RWPE2 (cell line): ENCODE measurements around the gene MCCD1.
A peak's percentile ranks its signal among the peaks of the same experiment; 100 is the strongest.

Source experiments
- ATAC-seq: fragments of 200-7000 bp; cut with Tn5 transposase; 3 replicates; pipeline ENCODE4 v1.9.1; 2021; ENCODE audit warnings: low read depth
- DNase-seq: peaks from one replicate; pipeline ENCODE4 v3.0.0-alpha.2; 2020; ENCODE audit warnings: low spot score
- H3K27ac ChIP-seq: fragments of 450-650 bp; 2 replicates; pipeline ENCODE4 v1.5.1; 2017; ENCODE audit warnings: mild to moderate bottlenecking; ENCODE audit not compliant: poor library complexity, severe bottlenecking
- H3K27me3 ChIP-seq: fragments of 250-450 bp; sonication (Bioruptor Pico); 2 replicates; pipeline ENCODE4 v1.5.1; 2021; ENCODE audit warnings: mild to moderate bottlenecking, moderate library complexity; ENCODE audit not compliant: insufficient read depth, poor library complexity, severe bottlenecking
- H3K36me3 ChIP-seq: fragments of 250-450 bp; sonication (Bioruptor Pico); 2 replicates; pipeline ENCODE4 v1.5.1; 2020; ENCODE audit warnings: low read depth, mild to moderate bottlenecking, moderate library complexity
- H3K4me1 ChIP-seq: fragments of 250-450 bp; sonication (Bioruptor Pico); 2 replicates; pipeline ENCODE4 v1.5.1; 2021; ENCODE audit warnings: mild to moderate bottlenecking, moderate library complexity; ENCODE audit not compliant: insufficient read depth, poor library complexity, severe bottlenecking
- H3K4me3 ChIP-seq: fragments of 250-450 bp; sonication (Bioruptor Pico); 2 replicates; pipeline ENCODE4 v1.5.1; 2021; ENCODE audit warnings: mild to moderate bottlenecking, moderate library complexity; ENCODE audit not compliant: severe bottlenecking
- H3K9me3 ChIP-seq: fragments of 250-450 bp; sonication (Bioruptor Pico); 2 replicates; pipeline ENCODE4 v1.5.1; 2021; ENCODE audit warnings: mild to moderate bottlenecking, moderate library complexity; ENCODE audit not compliant: severe bottlenecking
- TF ChIP-seq, protein P1 (sequence below): fragments of 450-650 bp; IDR thresholded peaks from one replicate; pipeline ENCODE4 v1.5.1; 2017; ENCODE audit warnings: mild to moderate bottlenecking, moderate library complexity; ENCODE audit not compliant: poor library complexity, severe bottlenecking

Gene MCCD1

DNA sequence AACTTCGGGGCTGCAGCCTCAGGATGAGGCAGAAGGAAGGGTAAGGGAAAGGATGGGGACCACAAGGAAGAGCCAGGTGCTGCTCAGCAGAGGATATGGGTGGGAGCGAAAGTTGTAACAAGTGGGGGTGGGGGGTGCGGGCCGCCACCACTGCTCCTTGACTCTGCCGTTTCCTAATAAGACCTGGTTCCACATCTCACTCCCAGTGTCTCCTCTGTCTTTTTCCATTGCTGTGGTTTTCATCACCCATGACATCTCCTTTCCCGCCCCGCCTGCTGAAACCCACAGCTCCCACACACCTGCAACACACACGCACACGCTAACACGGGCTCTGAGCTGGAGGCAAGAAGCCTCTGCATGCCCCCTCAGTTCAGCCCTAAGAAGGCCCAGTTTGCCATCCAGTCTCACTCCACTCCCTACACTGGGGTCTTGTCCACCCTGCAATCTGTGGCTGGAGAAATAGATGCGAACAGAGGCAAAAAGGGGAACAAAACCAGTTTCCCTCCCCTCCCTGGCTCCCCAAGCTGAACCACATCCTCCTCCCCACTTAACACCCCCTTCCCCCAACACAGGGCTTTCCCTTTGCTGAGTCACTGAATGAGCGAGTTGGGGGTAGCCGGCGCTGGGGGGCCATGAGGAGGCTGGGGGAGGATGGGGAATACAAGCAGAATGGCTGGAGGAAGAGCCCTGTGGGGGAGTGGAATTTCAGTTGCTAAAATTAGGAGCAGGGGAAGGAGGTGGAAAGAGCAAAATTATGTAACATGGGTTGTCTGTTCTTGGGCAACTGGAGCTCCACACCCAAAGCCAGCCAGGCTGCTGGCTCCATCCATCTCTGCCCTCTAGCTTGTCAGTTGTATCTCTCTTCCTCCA, 30.1 kb downstream of the MCCD1 start:
- Histone ChIP-seq H3K9me3 (no peaks in the 10 kb centered on the region), H3K27me3 (no peaks in the 10 kb centered on the region), H3K27ac (peak overlapping the region; percentile 72), H3K4me3 (no peak overlapping the region), H3K36me3 (peaks cover 54% of the 10 kb centered on the region), H3K4me1 (peaks cover 27% of the 10 kb centered on the region)
- ATAC-seq (no peak), DNase-seq (no peak)
- TF ChIP-seq, protein P1, sequence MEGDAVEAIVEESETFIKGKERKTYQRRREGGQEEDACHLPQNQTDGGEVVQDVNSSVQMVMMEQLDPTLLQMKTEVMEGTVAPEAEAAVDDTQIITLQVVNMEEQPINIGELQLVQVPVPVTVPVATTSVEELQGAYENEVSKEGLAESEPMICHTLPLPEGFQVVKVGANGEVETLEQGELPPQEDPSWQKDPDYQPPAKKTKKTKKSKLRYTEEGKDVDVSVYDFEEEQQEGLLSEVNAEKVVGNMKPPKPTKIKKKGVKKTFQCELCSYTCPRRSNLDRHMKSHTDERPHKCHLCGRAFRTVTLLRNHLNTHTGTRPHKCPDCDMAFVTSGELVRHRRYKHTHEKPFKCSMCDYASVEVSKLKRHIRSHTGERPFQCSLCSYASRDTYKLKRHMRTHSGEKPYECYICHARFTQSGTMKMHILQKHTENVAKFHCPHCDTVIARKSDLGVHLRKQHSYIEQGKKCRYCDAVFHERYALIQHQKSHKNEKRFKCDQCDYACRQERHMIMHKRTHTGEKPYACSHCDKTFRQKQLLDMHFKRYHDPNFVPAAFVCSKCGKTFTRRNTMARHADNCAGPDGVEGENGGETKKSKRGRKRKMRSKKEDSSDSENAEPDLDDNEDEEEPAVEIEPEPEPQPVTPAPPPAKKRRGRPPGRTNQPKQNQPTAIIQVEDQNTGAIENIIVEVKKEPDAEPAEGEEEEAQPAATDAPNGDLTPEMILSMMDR = no peak

DNA sequence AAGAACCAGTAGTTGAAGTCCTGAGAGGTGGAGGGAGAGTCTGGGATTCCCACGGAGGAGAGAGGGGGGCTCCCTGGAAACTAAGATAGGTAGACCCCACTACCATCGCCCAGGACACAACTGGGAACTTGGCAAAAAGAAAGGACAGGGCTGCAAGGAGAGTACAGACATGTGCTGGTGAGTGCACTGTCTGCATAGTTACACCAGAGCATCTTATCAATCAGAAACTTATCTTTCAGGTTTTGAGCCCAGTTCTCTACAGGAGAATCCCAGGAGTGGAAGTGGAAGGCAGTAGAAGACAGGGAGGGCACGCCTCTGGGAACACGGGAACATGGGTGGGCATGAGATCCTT, 30.8 kb downstream of the MCCD1 start:
- ATAC-seq (no peak), DNase-seq (no peak)
- H3K4me1 ChIP-seq = peaks cover 27% of the 10 kb centered on the region
- no peaks in the 10 kb centered on the region for H3K27me3 ChIP-seq
- TF ChIP-seq, protein P1 = no peak
- H3K27ac ChIP-seq = peak overlapping the region; percentile 72
- no peaks in the 10 kb centered on the region for H3K9me3 ChIP-seq
- peaks cover 49% of the 10 kb centered on the region for H3K36me3 ChIP-seq
- no peak overlapping the region for H3K4me3 ChIP-seq

DNA sequence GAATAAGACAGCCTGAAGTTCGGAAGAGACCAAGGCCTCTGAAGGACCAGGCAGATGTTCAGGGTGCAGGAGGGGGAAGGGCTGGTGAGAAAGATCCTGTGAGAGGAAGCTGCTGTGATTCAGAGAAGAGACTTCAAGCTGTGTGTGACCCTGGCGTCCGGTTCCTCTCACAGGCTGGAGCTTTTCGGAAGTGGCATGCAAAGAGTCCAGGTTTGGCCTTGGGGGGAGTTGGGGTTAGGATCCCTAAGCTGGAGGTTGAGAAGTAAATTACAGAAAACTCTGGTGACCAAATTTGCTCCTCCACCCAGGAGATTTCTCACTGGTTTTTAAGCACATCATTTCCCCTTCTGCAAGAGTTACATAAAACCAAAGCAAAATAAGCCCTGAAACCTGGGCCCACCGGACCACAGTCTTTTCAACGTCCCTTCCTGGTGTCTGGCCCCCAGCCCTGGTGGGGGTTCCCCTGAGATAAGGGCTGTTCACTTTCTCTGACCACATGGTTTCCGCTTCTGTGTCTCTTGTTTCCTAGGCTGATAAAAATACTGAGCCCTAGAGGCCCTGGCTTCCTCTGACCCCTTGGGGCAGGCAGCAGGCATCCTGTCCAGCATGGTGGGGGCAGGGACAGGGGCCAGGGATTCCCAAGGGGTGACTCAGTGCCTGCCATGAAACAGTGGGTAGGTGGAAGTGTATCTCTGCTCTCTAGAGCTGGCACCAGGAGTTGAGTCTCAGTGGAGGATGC, 31.4 kb downstream of the MCCD1 start:
- H3K27ac ChIP-seq = peak overlapping the region; percentile 72
- H3K36me3 ChIP-seq = peaks cover 43% of the 10 kb centered on the region
- no peak overlapping the region for H3K4me3 ChIP-seq
- DNase-seq = peak; percentile 78
- H3K9me3 ChIP-seq = no peaks in the 10 kb centered on the region
- TF ChIP-seq, protein P1 = no peak
- ATAC-seq = peak; percentile 90
- peaks cover 27% of the 10 kb centered on the region for H3K4me1 ChIP-seq
- H3K27me3 ChIP-seq = no peaks in the 10 kb centered on the region

DNA sequence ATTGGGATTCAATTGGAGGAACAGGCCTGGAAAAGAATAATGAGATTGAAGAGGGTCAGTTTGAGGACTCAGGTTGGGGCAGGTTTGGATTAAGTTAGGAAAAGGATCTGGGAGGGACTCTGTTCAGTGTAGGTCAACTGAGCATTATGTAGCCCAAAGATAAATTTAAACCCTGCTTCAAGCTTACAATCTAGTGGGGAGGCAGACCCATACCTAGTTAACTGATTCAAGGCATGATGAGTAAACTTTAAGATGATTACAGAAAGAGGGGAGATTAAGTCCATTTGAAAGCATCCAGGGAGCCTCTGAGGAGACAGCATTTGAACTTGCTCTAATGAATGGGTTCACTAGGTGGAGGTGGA, 31.9 kb downstream of the MCCD1 start:
- Histone ChIP-seq H3K4me3 (no peak overlapping the region), H3K27me3 (no peaks in the 10 kb centered on the region), H3K27ac (peak overlapping the region; percentile 72), H3K36me3 (peaks cover 42% of the 10 kb centered on the region), H3K4me1 (peaks cover 27% of the 10 kb centered on the region), H3K9me3 (no peaks in the 10 kb centered on the region)
- ATAC-seq (no peak), DNase-seq (no peak)
- TF ChIP-seq, protein P1 = no peak
